ENCODE data around the gene CPM. TPM values are rescaled to one million over a fixed set of nuclear protein-coding genes. Genes with fewer than 3 reads are reported as not detected.
A peak's percentile ranks its signal among the peaks of the same experiment; 100 is the strongest.

CPM gene
- total and polyA plus RNA-seq, 4 donors, result 0.56 to 26.6 (median 18.1) TPM

GRCh38 chr12:68944296-68945076, 11.5 kb upstream of the CPM start:
- H3K9me3 ChIP-seq (ENCODE audit: control insufficient read depth, low read length), result no peaks in the 10 kb centered on the region
- no peak overlapping the region for H3K27ac ChIP-seq (ENCODE audit: low read depth in 1 of 2, low read length in 2 of 2)
- DNase-seq, result no peak
- no peak overlapping the region for H3K4me3 ChIP-seq (ENCODE audit: low read length in 2 of 2)
- ATAC-seq (ENCODE audit: low FRiP score), result no peak
- H3K4me1 ChIP-seq (ENCODE audit: control insufficient read depth in 1 of 2, insufficient read depth in 2 of 2, low read length in 2 of 2), result no peaks in the 10 kb centered on the region
- H3K36me3 ChIP-seq (ENCODE audit: control insufficient read depth in 1 of 2, insufficient read depth in 2 of 2, low read length in 1 of 2), result no peaks in the 10 kb centered on the region
- 54 to 57% methylated on average over 5 of the region's 5 CpGs for WGBS, 2 donors
- intact Hi-C loops (cut with DNase I), result no loop called here
- no peaks in the 10 kb centered on the region for H3K27me3 ChIP-seq (ENCODE audit: control insufficient read depth in 1 of 2, insufficient read depth in 2 of 2, low read length in 1 of 2)

- no peak for DNase-seq
- Histone ChIP-seq H3K36me3 (ENCODE audit: control insufficient read depth in 1 of 2, insufficient read depth in 2 of 2, low read length in 1 of 2) (no peaks in the 10 kb centered on the region), H3K27me3 (ENCODE audit: control insufficient read depth in 1 of 2, insufficient read depth in 2 of 2, low read length in 1 of 2) (no peaks in the 10 kb centered on the region), H3K4me3 (ENCODE audit: low read length in 2 of 2) (no peak overlapping the region), H3K27ac (ENCODE audit: low read depth in 1 of 2, low read length in 2 of 2) (no peak overlapping the region), H3K4me1 (ENCODE audit: control insufficient read depth in 1 of 2, insufficient read depth in 2 of 2, low read length in 2 of 2) (no peaks in the 10 kb centered on the region), H3K9me3 (ENCODE audit: control insufficient read depth, low read length) (no peaks in the 10 kb centered on the region)
- ATAC-seq (ENCODE audit: low FRiP score), result no peak
- intact Hi-C loops (cut with DNase I), result no loop called here
- 82 to 83% methylated on average over 1 of the region's 1 CpG for WGBS, 2 donors
Observed at GRCh38 chr12:68943848-68944247, 10.9 kb upstream of the CPM start.

- no peak overlapping the region for H3K4me3 ChIP-seq (ENCODE audit: low read length in 2 of 2)
- no peaks in the 10 kb centered on the region for H3K27me3 ChIP-seq (ENCODE audit: control insufficient read depth in 1 of 2, insufficient read depth in 2 of 2, low read length in 1 of 2)
- DNase-seq (no peak), ATAC-seq (ENCODE audit: low FRiP score) (no peak)
- H3K27ac ChIP-seq (ENCODE audit: low read depth in 1 of 2, low read length in 2 of 2), result no peak overlapping the region
- intact Hi-C loops (cut with DNase I), result no loop called here
- no peaks in the 10 kb centered on the region for H3K9me3 ChIP-seq (ENCODE audit: control insufficient read depth, low read length)
- no peaks in the 10 kb centered on the region for H3K4me1 ChIP-seq (ENCODE audit: control insufficient read depth in 1 of 2, insufficient read depth in 2 of 2, low read length in 2 of 2)
- no peaks in the 10 kb centered on the region for H3K36me3 ChIP-seq (ENCODE audit: control insufficient read depth in 1 of 2, insufficient read depth in 2 of 2, low read length in 1 of 2)
Observed at GRCh38 chr12:68940731-68941130, 7.8 kb upstream of the CPM start.

- Histone ChIP-seq H3K4me1 (ENCODE audit: control insufficient read depth in 1 of 2, insufficient read depth in 2 of 2, low read length in 2 of 2) (no peaks in the 10 kb centered on the region), H3K27ac (ENCODE audit: low read depth in 1 of 2, low read length in 2 of 2) (no peak overlapping the region), H3K4me3 (ENCODE audit: low read length in 2 of 2) (no peak overlapping the region), H3K9me3 (ENCODE audit: control insufficient read depth, low read length) (no peaks in the 10 kb centered on the region), H3K36me3 (ENCODE audit: control insufficient read depth in 1 of 2, insufficient read depth in 2 of 2, low read length in 1 of 2) (no peaks in the 10 kb centered on the region), H3K27me3 (ENCODE audit: control insufficient read depth in 1 of 2, insufficient read depth in 2 of 2, low read length in 1 of 2) (no peaks in the 10 kb centered on the region)
- no peak for ATAC-seq (ENCODE audit: low FRiP score)
- 59 to 72% methylated on average over 1 of the region's 1 CpG for WGBS, 2 donors
- DNase-seq, result no peak
- intact Hi-C loops (cut with DNase I), result no loop called here
Observed at GRCh38 chr12:68939505-68939904, 6.5 kb upstream of the CPM start.

GRCh38 chr12:68934392-68934791, 1.4 kb upstream of the CPM start:
- intact Hi-C loops (cut with DNase I), result no loop called here
- no peak for DNase-seq
- Histone ChIP-seq H3K27me3 (ENCODE audit: control insufficient read depth in 1 of 2, insufficient read depth in 2 of 2, low read length in 1 of 2) (no peaks in the 10 kb centered on the region), H3K9me3 (ENCODE audit: control insufficient read depth, low read length) (no peaks in the 10 kb centered on the region), H3K4me3 (ENCODE audit: low read length in 2 of 2) (no peak overlapping the region), H3K27ac (ENCODE audit: low read depth in 1 of 2, low read length in 2 of 2) (no peak overlapping the region), H3K4me1 (ENCODE audit: control insufficient read depth in 1 of 2, insufficient read depth in 2 of 2, low read length in 2 of 2) (no peaks in the 10 kb centered on the region), H3K36me3 (ENCODE audit: control insufficient read depth in 1 of 2, insufficient read depth in 2 of 2, low read length in 1 of 2) (no peaks in the 10 kb centered on the region)
- no peak for ATAC-seq (ENCODE audit: low FRiP score)
- WGBS, 2 donors, result 92 to 93% methylated on average over 9 of the region's 9 CpGs

GRCh38 chr12:68932128-68932960, 627 bp downstream of the CPM start:
- H3K4me3 ChIP-seq (ENCODE audit: low read length in 2 of 2), result peak overlapping the region; percentile 35 to 56
- 9% methylated on average over 18 of the region's 18 CpGs for WGBS, 2 donors
- DNase-seq (no peak), ATAC-seq (ENCODE audit: low FRiP score) (peak; percentile 61)
- intact Hi-C loops (cut with DNase I), result no loop called here
- H3K27ac ChIP-seq (ENCODE audit: low read depth in 1 of 2, low read length in 2 of 2), result no peak overlapping the region
- no peaks in the 10 kb centered on the region for H3K27me3 ChIP-seq (ENCODE audit: control insufficient read depth in 1 of 2, insufficient read depth in 2 of 2, low read length in 1 of 2)
- H3K36me3 ChIP-seq (ENCODE audit: control insufficient read depth in 1 of 2, insufficient read depth in 2 of 2, low read length in 1 of 2), result no peaks in the 10 kb centered on the region
- H3K4me1 ChIP-seq (ENCODE audit: control insufficient read depth in 1 of 2, insufficient read depth in 2 of 2, low read length in 2 of 2), result no peaks in the 10 kb centered on the region
- no peaks in the 10 kb centered on the region for H3K9me3 ChIP-seq (ENCODE audit: control insufficient read depth, low read length)

GRCh38 chr12:68930178-68930577, 2.8 kb downstream of the CPM start:
- DNase-seq (no peak), ATAC-seq (ENCODE audit: low FRiP score) (no peak)
- Histone ChIP-seq H3K9me3 (ENCODE audit: control insufficient read depth, low read length) (no peaks in the 10 kb centered on the region), H3K36me3 (ENCODE audit: control insufficient read depth in 1 of 2, insufficient read depth in 2 of 2, low read length in 1 of 2) (no peaks in the 10 kb centered on the region), H3K4me1 (ENCODE audit: control insufficient read depth in 1 of 2, insufficient read depth in 2 of 2, low read length in 2 of 2) (no peaks in the 10 kb centered on the region), H3K27ac (ENCODE audit: low read depth in 1 of 2, low read length in 2 of 2) (no peak overlapping the region), H3K4me3 (ENCODE audit: low read length in 2 of 2) (no peak overlapping the region), H3K27me3 (ENCODE audit: control insufficient read depth in 1 of 2, insufficient read depth in 2 of 2, low read length in 1 of 2) (no peaks in the 10 kb centered on the region)
- intact Hi-C loops (cut with DNase I), result no loop called here
- WGBS, 2 donors, result 85 to 89% methylated on average over 6 of the region's 6 CpGs

GRCh38 chr12:68924546-68924945, 8.4 kb downstream of the CPM start:
- ATAC-seq (ENCODE audit: low FRiP score) (no peak), DNase-seq (no peak)
- no peaks in the 10 kb centered on the region for H3K36me3 ChIP-seq (ENCODE audit: control insufficient read depth in 1 of 2, insufficient read depth in 2 of 2, low read length in 1 of 2)
- intact Hi-C loops (cut with DNase I), result no loop called here
- H3K27ac ChIP-seq (ENCODE audit: low read depth in 1 of 2, low read length in 2 of 2), result no peak overlapping the region
- no peak overlapping the region for H3K4me3 ChIP-seq (ENCODE audit: low read length in 2 of 2)
- H3K9me3 ChIP-seq (ENCODE audit: control insufficient read depth, low read length), result no peaks in the 10 kb centered on the region
- H3K27me3 ChIP-seq (ENCODE audit: control insufficient read depth in 1 of 2, insufficient read depth in 2 of 2, low read length in 1 of 2), result no peaks in the 10 kb centered on the region
- WGBS, 2 donors, result 67 to 76% methylated on average over 4 of the region's 4 CpGs
- no peaks in the 10 kb centered on the region for H3K4me1 ChIP-seq (ENCODE audit: control insufficient read depth in 1 of 2, insufficient read depth in 2 of 2, low read length in 2 of 2)
